Smooth muscle cell of trachea (primary cell): ENCODE results near the gene ANKRD20A1. TPM values are rescaled to one million over a fixed set of nuclear protein-coding genes. Genes with fewer than 3 reads are reported as not detected.

Source experiments
- total RNA-seq: library from RNA; depleted of rRNA; stranded (reverse); fragments of >200 nt; gene quantifications from 2 replicates; pipeline ENCODE4 v1.2.1, GENCODE V29; 2014

ANKRD20A1 gene
- total RNA-seq: 0.73 TPM in 1 of 2 replicates, not detected in the other

GRCh38 chr9:67858871-67859270 is at the start of gene ANKRD20A1:
Gene ANKRD20A1, plus strand, starts transcription at chr9:67858931. Its CDS starts 496 bp downstream, at chr9:67859427.

